IMR-90 (cell line): ENCODE measurements around the gene C10orf105. TPM values are rescaled to one million over a fixed set of nuclear protein-coding genes. Genes with fewer than 3 reads are reported as not detected.

Experiments used
- ATAC-seq: fragments of 200-7000 bp; cut with Tn5 transposase; 2 replicates; pipeline ENCODE4 v1.9.1; 2020; ENCODE audit warnings: low read depth, mild to moderate bottlenecking, moderate library complexity
- BruUV-seq: library from RNA; stranded (reverse); fragments of 400-500 nt; replicated peaks from 2 replicates; lab custom pipeline; 2021; lab: Mats Ljungman, UMichigan
- CTCF ChIA-PET: fragments of 300-600 bp; formaldehyde crosslinking; extraction: SDS; loops from one replicate; lab custom pipeline; 2021; ENCODE audit warnings: antibody characterized with exemption; lab: Yijun Ruan, JAX
- POLR2A ChIA-PET: fragments of 300-600 bp; sonication (Branson Sonifier 250); formaldehyde crosslinking; loops from one replicate; lab custom pipeline; 2022; ENCODE audit warnings: antibody characterized with exemption; ENCODE audit not compliant: unreplicated experiment; lab: Charles Lee
- DNase-seq: peaks from one replicate; pipeline ENCODE4 v3.0.0; 2013
- H2AFZ ChIP-seq: replicated peaks from 2 replicates; pipeline ENCODE3; 2013; ENCODE audit warnings: low read length, mild to moderate bottlenecking; ENCODE audit not compliant: poor library complexity
- H2AK5ac ChIP-seq: 2 replicates; pipeline ENCODE4 v1.6.1; 2013; ENCODE audit warnings: low read depth, low read length, inconsistent platforms
- H2AK9ac ChIP-seq: replicated peaks from 2 replicates; pipeline ENCODE3; 2013; ENCODE audit warnings: mild to moderate bottlenecking, low read depth, low read length, moderate library complexity; ENCODE audit not compliant: poor library complexity
- H2BK120ac ChIP-seq: 2 replicates; pipeline ENCODE4 v1.6.1; 2013; ENCODE audit warnings: low read depth, low read length, inconsistent platforms
- H2BK15ac ChIP-seq: 3 replicates; pipeline ENCODE4 v1.6.1; 2013; ENCODE audit warnings: low read depth, low read length, inconsistent platforms
- H2BK20ac ChIP-seq: 2 replicates; pipeline ENCODE4 v1.6.1; 2013; ENCODE audit warnings: low read depth, mild to moderate bottlenecking, inconsistent platforms, low read length, moderate library complexity
- H2BK5ac ChIP-seq: 2 replicates; pipeline ENCODE4 v1.6.1; 2013; ENCODE audit warnings: mild to moderate bottlenecking, low read depth, low read length, inconsistent platforms; ENCODE audit not compliant: poor library complexity, severe bottlenecking
- H3K14ac ChIP-seq: replicated peaks from 2 replicates; pipeline ENCODE4 v1.6.1; 2013; ENCODE audit warnings: low read depth, low read length, inconsistent platforms
- H3K18ac ChIP-seq: 2 replicates; pipeline ENCODE4 v1.6.1; 2013; ENCODE audit warnings: low read depth, low read length, control low read depth
- H3K23ac ChIP-seq: 2 replicates; pipeline ENCODE4 v1.6.1; 2013; ENCODE audit warnings: low read depth, low read length, inconsistent platforms
- H3K27ac ChIP-seq: 2 replicates; pipeline ENCODE4 v1.5.1; 2013; ENCODE audit warnings: mild to moderate bottlenecking, control low read depth, low read length; ENCODE audit not compliant: insufficient read depth
- H3K27me3 ChIP-seq: 2 replicates; pipeline ENCODE4 v1.6.1; 2013; ENCODE audit warnings: low read length; ENCODE audit not compliant: control insufficient read depth, insufficient read depth
- H3K36me3 ChIP-seq: 2 replicates; pipeline ENCODE4 v1.6.1; 2013; ENCODE audit warnings: low read length, mixed read lengths; ENCODE audit not compliant: control insufficient read depth, insufficient read depth
- H3K4ac ChIP-seq: 2 replicates; pipeline ENCODE4 v1.6.1; 2013; ENCODE audit warnings: low read depth, low read length, inconsistent platforms
- H3K4me1 ChIP-seq: 2 replicates; pipeline ENCODE4 v1.6.1; 2013; ENCODE audit warnings: low read length, mixed read lengths; ENCODE audit not compliant: control insufficient read depth, insufficient read depth
- H3K4me2 ChIP-seq: 2 replicates; pipeline ENCODE4 v1.6.1; 2013; ENCODE audit warnings: low read depth, mild to moderate bottlenecking, control low read depth, low read length, moderate library complexity
- H3K4me3 ChIP-seq: 2 replicates; pipeline ENCODE4 v1.5.1; 2013; ENCODE audit warnings: low read depth, mild to moderate bottlenecking, control low read depth, low read length, moderate library complexity; ENCODE audit not compliant: insufficient read depth
- H3K56ac ChIP-seq: 2 replicates; pipeline ENCODE4 v1.6.1; 2013; ENCODE audit warnings: low read length, inconsistent platforms; ENCODE audit not compliant: insufficient read depth; ENCODE audit errors: extremely low read depth
- H3K79me1 ChIP-seq, 2 experiments: 2 replicates each; pipeline ENCODE4 v1.6.1; 2013; ENCODE audit warnings: low read length in 2 of 2, inconsistent platforms in 1 of 2, low read depth in 1 of 2
- H3K9ac ChIP-seq: 2 replicates; pipeline ENCODE4 v1.6.1; 2013; ENCODE audit warnings: low read depth, low read length, control low read depth
- H3K9me1 ChIP-seq: 2 replicates; pipeline ENCODE4 v1.6.1; 2013; ENCODE audit warnings: low read length, inconsistent platforms; ENCODE audit not compliant: insufficient read depth
- H3K9me3 ChIP-seq: 2 replicates; pipeline ENCODE4 v1.6.1; 2013; ENCODE audit warnings: low read length; ENCODE audit not compliant: control insufficient read depth, insufficient read depth
- H4K20me1 ChIP-seq: 2 replicates; pipeline ENCODE4 v1.6.1; 2013; ENCODE audit warnings: low read length, inconsistent platforms; ENCODE audit not compliant: insufficient read depth
- H4K5ac ChIP-seq: 2 replicates; pipeline ENCODE4 v1.6.1; 2013; ENCODE audit warnings: mild to moderate bottlenecking, low read depth, low read length, control low read depth
- H4K8ac ChIP-seq, 2 experiments: 2 replicates each; pipeline ENCODE4 v1.6.1; 2013; ENCODE audit warnings: low read depth in 2 of 2, low read length in 2 of 2, control low read depth in 1 of 2, inconsistent platforms in 1 of 2
- H4K91ac ChIP-seq: 2 replicates; pipeline ENCODE4 v1.6.1; 2013; ENCODE audit warnings: low read depth, low read length, inconsistent platforms; ENCODE audit not compliant: insufficient read depth
- NFE2L2 ChIP-seq: fragments of 150-350 bp; IDR thresholded peaks from 2 replicates; pipeline ENCODE4 v1.6.1; 2016; ENCODE audit warnings: low read depth, mild to moderate bottlenecking, low read length
- RFX5 ChIP-seq: IDR thresholded peaks from 2 replicates; pipeline ENCODE4 v1.8.0; 2012; ENCODE audit warnings: low read depth, mild to moderate bottlenecking, low read length, moderate library complexity
- WGBS, 2 experiments: methylation state at CpG; one replicate each; pipeline versions ENCODE4 v1.1.5 to v1.1.7; 2013; ENCODE audit warnings: missing lambda C conversion rate in 2 of 2; ENCODE audit not compliant: insufficient read length in 1 of 2; ENCODE audit errors: extremely low coverage in 2 of 2; 5-methylcytosine and 5-hydroxymethylcytosine counted together
- dilution Hi-C: fragments of 300-500 bp; cut with HindIII; formaldehyde crosslinking; loops from one replicate; pipeline ENCODE4 v1.14.3; 2018; ENCODE audit warnings: low sequenced_read_pairs; ENCODE audit not compliant: unreplicated experiment
- in situ Hi-C: fragments of 300-500 bp; cut with MboI; formaldehyde crosslinking; loops from 3 replicates; pipeline ENCODE4 v1.14.3; 2019; ENCODE audit warnings: low sequenced_read_pairs, inconsistent platforms, mixed read lengths
- intact Hi-C: fragments of 100-400 bp; cut with micrococcal nuclease; formaldehyde crosslinking; loops from 2 replicates; pipeline ENCODE4 v1.10.0; 2022
- polyA plus RNA-seq, 3 experiments: library from polyadenylated mRNA; depleted of rRNA; stranded (reverse); fragments of >200 nt; gene quantifications; 2 replicates each; pipeline ENCODE4 v1.2.3, GENCODE V29; 2012; ENCODE audit warnings: low replicate concordance in 1 of 3
- total RNA-seq: library from RNA; depleted of rRNA; stranded (reverse); fragments of >200 nt; gene quantifications from 2 replicates; pipeline ENCODE4 v1.2.3, GENCODE V29; 2012

C10orf105 gene
- total and polyA plus RNA-seq, 2 of the 4 experiments (the other 2 are of a cell fraction), result under 0.01 TPM; not detected in 1

DNA sequence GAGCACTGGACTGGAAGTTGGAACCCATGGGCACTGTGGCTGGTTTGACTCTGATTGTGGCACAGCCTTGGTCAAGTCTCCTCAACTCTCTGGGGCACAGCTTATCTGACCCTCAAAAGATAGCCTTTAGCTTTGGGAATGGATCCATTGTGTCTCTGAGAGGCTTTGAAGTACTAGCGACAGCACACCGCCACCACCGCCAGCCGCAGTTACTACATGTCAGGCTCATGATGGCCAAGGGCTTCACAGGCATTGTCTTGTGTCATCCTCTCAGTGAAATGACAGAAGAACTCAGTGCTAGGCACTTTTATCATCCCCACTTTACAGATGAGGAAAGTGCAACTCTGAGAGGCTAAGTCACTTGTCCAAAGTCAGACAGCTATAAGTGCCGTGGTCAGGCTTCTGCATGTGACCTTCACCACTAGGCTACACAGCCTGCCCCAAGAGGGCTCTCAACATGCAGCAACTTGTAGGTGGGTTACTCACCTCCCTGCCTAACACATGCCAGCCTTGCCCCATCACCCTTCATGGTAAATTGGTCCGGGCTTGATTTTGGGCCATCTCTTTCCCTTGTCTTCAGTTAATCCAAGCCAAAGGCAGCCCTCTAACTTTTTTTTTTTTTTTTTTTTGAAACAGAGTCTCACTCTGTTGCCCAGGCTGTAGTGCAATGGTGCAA is 44.1 kb downstream of the C10orf105 start:
- H3K79me1 ChIP-seq, result no peaks in the 10 kb centered on the region
- H2BK20ac ChIP-seq, result no peak overlapping the region
- dilution Hi-C loops (no loop called here), intact Hi-C loops (no loop called here), in situ Hi-C loops (no loop called here)
- no peak overlapping the region for H3K23ac ChIP-seq
- H3K9me1 ChIP-seq, result no peaks in the 10 kb centered on the region
- H3K14ac ChIP-seq, result no peak overlapping the region
- no peak for TF ChIP-seq NFE2L2
- no peak for TF ChIP-seq RFX5
- no peak overlapping the region for H4K8ac ChIP-seq
- H3K4me3 ChIP-seq, result no peak overlapping the region
- H3K18ac ChIP-seq, result no peak overlapping the region
- WGBS, 2 experiments, result 92% methylated on average over 2 of the region's 6 CpGs; no CpG with 5 or more reads in 1 of the 2 experiments
- H3K36me3 ChIP-seq, result no peaks in the 10 kb centered on the region
- ChIA-PET CTCF (no interaction called here), POLR2A (no interaction called here)
- peaks cover 63% of the 10 kb centered on the region for H3K27me3 ChIP-seq
- no TSS peak for BruUV-seq
- no peak overlapping the region for H4K5ac ChIP-seq
- H2BK15ac ChIP-seq, result no peak overlapping the region
- H3K4me1 ChIP-seq, result no peaks in the 10 kb centered on the region
- H2BK5ac ChIP-seq, result no peak overlapping the region
- DNase-seq (no peak), ATAC-seq (no peak)
- H2BK120ac ChIP-seq, result no peak overlapping the region
- no peak overlapping the region for H3K4me2 ChIP-seq
- H3K56ac ChIP-seq, result no peak overlapping the region
- no peak overlapping the region for H2AK9ac ChIP-seq
- H4K20me1 ChIP-seq, result no peaks in the 10 kb centered on the region
- no peak overlapping the region for H3K4ac ChIP-seq
- no peak overlapping the region for H2AK5ac ChIP-seq
- H3K27ac ChIP-seq, result no peak overlapping the region
- H3K9ac ChIP-seq, result no peak overlapping the region
- H2AFZ ChIP-seq, result no peak overlapping the region
- H3K9me3 ChIP-seq, result no peaks in the 10 kb centered on the region
- no peak overlapping the region for H4K91ac ChIP-seq
